ENCODE results near the gene NADK2. TPM values are rescaled to one million over a fixed set of nuclear protein-coding genes. Genes with fewer than 3 reads are reported as not detected.

NADK2 gene
- total and polyA plus RNA-seq, 9 of the 15 experiments (the other 6 are each of a cell fraction or from before 2014, with no cell fraction given): 10.6 to 41.0 (median 24.0) TPM

- TF ChIP-seq MECOM (CRISPR knock-in tag; IDR thresholded peaks at IDR 0.05) (no peak), ZNF511 (CRISPR knock-in tag; IDR thresholded peaks at IDR 0.05) (no peak)
Observed at GRCh38 chr5:36250427-36250826, 8.7 kb upstream of the NADK2 start.

DNA sequence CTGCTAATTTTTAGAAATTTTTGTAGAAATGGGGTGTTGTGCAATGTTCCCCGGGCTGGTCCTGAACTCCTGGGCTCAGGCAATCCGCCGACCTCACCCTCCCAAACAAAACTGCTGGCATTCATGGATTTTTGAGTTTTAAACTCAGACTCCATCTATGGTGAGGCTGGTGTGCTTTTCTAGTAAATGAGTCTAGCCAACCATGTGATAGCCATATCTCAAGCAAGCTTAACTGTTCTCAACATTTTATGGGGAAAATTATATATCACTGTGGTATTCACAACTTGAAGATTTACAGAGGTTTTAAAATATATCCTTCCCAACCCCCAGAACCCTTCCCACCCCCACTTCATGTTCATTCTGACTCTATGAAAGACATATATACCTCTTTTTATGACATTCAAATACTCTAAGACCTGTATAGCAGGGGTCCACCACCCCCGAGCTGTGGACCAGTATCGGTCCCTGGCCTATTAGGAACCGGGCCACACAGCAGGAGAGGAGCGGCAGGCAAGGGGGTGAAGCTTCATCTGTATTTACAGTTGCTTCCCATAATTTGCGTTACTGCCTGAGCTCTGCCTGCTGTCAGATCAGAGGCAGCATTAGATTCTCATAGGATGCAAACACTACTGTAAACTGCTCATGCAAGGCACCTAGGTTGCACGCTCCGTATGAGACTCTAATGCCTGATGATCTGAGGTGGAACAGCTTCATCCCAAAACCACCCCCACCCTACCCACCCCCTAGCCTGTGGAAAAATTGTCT lies 4.5 kb upstream of the NADK2 start:
- WGBS (ENCODE audit: insufficient coverage, low coverage, missing lambda C conversion rate): 64% methylated on average over 10 of the region's 10 CpGs
- Histone ChIP-seq H3K4me1 (replicated peaks in 1 of 2; ENCODE audit: control insufficient read depth in 2 of 2, insufficient read depth in 2 of 2, low read length in 2 of 2) (peaks cover 6 to 15% of the 10 kb centered on the region in 2 experiments; a peak in 3 of 5 replicates), H3K9ac (ENCODE audit: insufficient read depth in 1 of 2, low read depth in 2 of 2, low read length in 2 of 2) (no peak overlapping the region), H3K36me3 (ENCODE audit: control insufficient read depth, insufficient read depth, low read length) (no peaks in the 10 kb centered on the region), H2AFZ (ENCODE audit: low read depth, low read length) (no peak overlapping the region), H3K4me3 (no peak overlapping the region), H4K20me1 (replicated peaks; ENCODE audit: control insufficient read depth, insufficient read depth, low read length) (no peaks in the 10 kb centered on the region), H3K79me2 (ENCODE audit: control insufficient read depth, insufficient read depth, low read length) (peaks cover 6% of the 10 kb centered on the region; the same call in 2 of the 3 replicates), H3K9me3 (replicated peaks; ENCODE audit: control insufficient read depth, insufficient read depth, low read depth, low read length) (peaks cover 6% of the 10 kb centered on the region; the same call in 1 of the 2 replicates), H3K4me2 (ENCODE audit: insufficient read depth, low read length) (no peak overlapping the region), H3K27me3 (ENCODE audit: control insufficient read depth in 2 of 2, insufficient read depth in 2 of 2, low read length in 2 of 2) (no peaks in the 10 kb centered on the region), H3K9me1 (ENCODE audit: control insufficient read depth, insufficient read depth, low read length) (no peaks in the 10 kb centered on the region), H3K27ac (ENCODE audit: extremely low read depth, low read depth, low read length) (no peak overlapping the region)
- BruUV-seq (replicated peaks): no TSS peak
- no peak for DNase-seq (ENCODE audit: extremely low read depth in 1 of 4, low spot score in 3 of 4)
- ChIA-PET CTCF (ENCODE audit: low intra/inter-chr PET ratio) (no interaction called here), POLR2A (interaction anchor here (0.6 to 9.0 kb wide), 2 partner anchors 16 to 299 kb away, joined by 3 to 71 read pairs; no protein-coding TSS in a partner anchor)
- no peak for TF ChIP-seq C11orf30 (IDR thresholded peaks at IDR 0.05; ENCODE audit: low read depth)
- no peak for TF ChIP-seq NFATC3 (IDR thresholded peaks at IDR 0.05)
- no peak for TF ChIP-seq XRCC5 (IDR thresholded peaks at IDR 0.05; ENCODE audit: low read depth, low read length)
- no peak for TF ChIP-seq ZNF551 (CRISPR knock-in tag; IDR thresholded peaks at IDR 0.05)
- TF ChIP-seq SREBF1 (IDR thresholded peaks at IDR 0.05; ENCODE audit: borderline replicate concordance, low read depth, low read length): no peak
- FAIRE-seq: no peak
- ATAC-seq: no peak
- intact Hi-C loops (cut with micrococcal nuclease) (loop anchor here (10.0 kb wide), 1 partner anchor 449 kb away; no protein-coding TSS in a partner anchor), in situ Hi-C loops (cut with MboI) (no loop called here)

More at GRCh38 chr5:36250427-36250826, 8.7 kb upstream of the NADK2 start:
- intact Hi-C loops (cut with micrococcal nuclease): no loop called here
- Histone ChIP-seq H3K4me2 (ENCODE audit: insufficient read depth, low read length) (no peak overlapping the region), H3K4me3 (no peak overlapping the region), H3K9ac (ENCODE audit: insufficient read depth in 1 of 2, low read depth in 2 of 2, low read length in 2 of 2) (no peak overlapping the region), H3K4me1 (replicated peaks in 1 of 2; ENCODE audit: control insufficient read depth in 2 of 2, insufficient read depth in 2 of 2, low read length in 2 of 2) (no peaks in the 10 kb centered on the region), H3K79me2 (ENCODE audit: control insufficient read depth, insufficient read depth, low read length) (no peaks in the 10 kb centered on the region), H3K36me3 (ENCODE audit: control insufficient read depth, insufficient read depth, low read length) (no peaks in the 10 kb centered on the region), H4K20me1 (replicated peaks; ENCODE audit: control insufficient read depth, insufficient read depth, low read length) (no peaks in the 10 kb centered on the region), H3K9me3 (replicated peaks; ENCODE audit: control insufficient read depth, insufficient read depth, low read depth, low read length) (no peaks in the 10 kb centered on the region), H3K9me1 (ENCODE audit: control insufficient read depth, insufficient read depth, low read length) (no peaks in the 10 kb centered on the region), H3K27ac (ENCODE audit: extremely low read depth, low read depth, low read length) (no peak overlapping the region), H3K27me3 (ENCODE audit: control insufficient read depth in 2 of 2, insufficient read depth in 2 of 2, low read length in 2 of 2) (no peaks in the 10 kb centered on the region), H2AFZ (ENCODE audit: low read depth, low read length) (no peak overlapping the region)
- ATAC-seq (no peak), DNase-seq (ENCODE audit: extremely low read depth in 1 of 4, low spot score in 3 of 4) (no peak), FAIRE-seq (no peak)
- BruUV-seq (replicated peaks): no TSS peak
- 10% methylated on average over 4 of the region's 4 CpGs for WGBS (ENCODE audit: insufficient coverage, low coverage, missing lambda C conversion rate)
- CTCF ChIA-PET (ENCODE audit: low intra/inter-chr PET ratio): no interaction called here
- in situ Hi-C loops (cut with MboI): no loop called here
- POLR2A ChIA-PET: interaction anchor here (1.1 kb wide), 1 partner anchor 9 kb away, joined by 11 read pairs; the partner anchor contains the start of gene NADK2

Data from K562 (cell line).